ENCODE measurements around the gene NR2C2AP.

NR2C2AP gene

DNA sequence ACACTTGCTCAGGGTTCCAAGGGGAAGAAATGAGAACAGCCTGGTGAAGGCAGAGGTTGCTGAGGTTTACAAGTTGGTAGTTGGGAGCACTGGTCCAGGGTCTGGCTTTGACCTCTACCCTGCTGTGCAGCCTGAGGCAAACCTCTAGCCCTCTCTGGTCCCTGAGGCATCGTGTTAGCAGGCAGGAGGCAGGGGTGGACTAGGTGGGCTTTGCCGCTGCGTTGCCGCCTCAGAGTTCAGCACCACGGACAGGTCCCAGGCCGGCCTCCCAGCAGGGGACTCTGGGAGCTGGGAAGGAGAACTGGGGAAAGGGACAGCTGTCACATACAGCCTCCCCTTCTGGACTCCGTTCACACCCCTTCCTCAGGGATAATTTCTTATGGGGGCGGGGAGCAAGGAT, 11.7 kb upstream of the NR2C2AP start:
- peak; percentile 18 for DNase-seq (ENCODE audit: low read depth)

- DNase-seq (ENCODE audit: low read depth) = no peak
These were observed 10.9 kb upstream of the NR2C2AP start for GRCh38 chr19:19214159-19214490.

- no peak for DNase-seq (ENCODE audit: low read depth)
These were observed 10.4 kb upstream of the NR2C2AP start for GRCh38 chr19:19213426-19214158.

- DNase-seq (ENCODE audit: low read depth) = no peak
These were observed 9.7 kb upstream of the NR2C2AP start for GRCh38 chr19:19212916-19213315.

DNA sequence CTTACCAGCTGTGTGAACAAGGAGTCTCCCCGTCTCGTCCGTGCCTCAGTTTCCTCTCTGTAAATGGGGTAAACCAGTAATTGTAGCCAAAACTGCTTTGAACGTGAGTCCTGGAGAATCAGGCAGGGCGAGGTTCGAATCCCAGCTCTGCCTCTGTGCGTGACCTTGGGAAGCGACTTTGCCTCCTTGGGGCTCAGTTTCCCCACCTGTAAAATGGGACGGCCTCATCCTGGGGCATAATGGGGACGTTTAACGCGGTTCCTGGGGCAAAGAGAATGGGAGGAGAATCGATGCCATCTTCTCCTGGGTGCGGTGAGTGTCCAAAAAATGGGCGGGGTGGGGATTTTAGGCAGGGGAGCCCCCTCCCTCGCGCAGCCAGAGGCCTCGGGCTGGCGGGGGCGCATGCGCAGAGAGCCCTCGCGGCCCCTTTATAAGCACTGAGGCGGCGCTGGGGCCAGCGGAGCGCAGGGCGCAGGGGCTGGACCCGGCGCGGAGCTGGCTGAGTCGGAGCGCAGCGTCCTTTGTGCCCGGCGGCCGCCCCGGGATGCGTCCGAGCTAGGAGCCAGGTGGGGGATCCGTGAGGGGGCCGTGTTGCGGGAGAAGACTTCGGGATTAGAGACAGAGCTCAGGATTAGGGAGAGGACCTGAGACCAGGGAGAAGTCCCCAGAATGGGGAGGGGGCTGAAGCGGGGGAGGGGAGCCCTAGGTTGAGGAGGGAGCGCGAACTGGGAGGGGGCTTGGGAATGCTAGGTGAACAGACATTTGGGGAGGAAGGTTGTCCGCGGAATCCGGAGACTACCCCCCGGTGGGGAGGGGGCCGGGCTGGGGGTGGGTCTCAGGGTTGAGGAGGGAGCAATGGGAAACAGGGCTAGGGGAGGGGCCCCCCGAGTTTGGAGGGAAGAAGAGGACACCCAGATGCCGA, 8.5 kb upstream of the NR2C2AP start, which contains the start of gene NCAN:
TSS of gene NCAN (plus strand) at position 460 of the 922 bp plus-strand sequence. CDS start 4,996 bp downstream, outside the sequence.
- no peak for DNase-seq (ENCODE audit: low read depth)

- DNase-seq (ENCODE audit: low read depth) = no peak
These were observed 6.2 kb upstream of the NR2C2AP start for GRCh38 chr19:19209372-19209771.

DNA sequence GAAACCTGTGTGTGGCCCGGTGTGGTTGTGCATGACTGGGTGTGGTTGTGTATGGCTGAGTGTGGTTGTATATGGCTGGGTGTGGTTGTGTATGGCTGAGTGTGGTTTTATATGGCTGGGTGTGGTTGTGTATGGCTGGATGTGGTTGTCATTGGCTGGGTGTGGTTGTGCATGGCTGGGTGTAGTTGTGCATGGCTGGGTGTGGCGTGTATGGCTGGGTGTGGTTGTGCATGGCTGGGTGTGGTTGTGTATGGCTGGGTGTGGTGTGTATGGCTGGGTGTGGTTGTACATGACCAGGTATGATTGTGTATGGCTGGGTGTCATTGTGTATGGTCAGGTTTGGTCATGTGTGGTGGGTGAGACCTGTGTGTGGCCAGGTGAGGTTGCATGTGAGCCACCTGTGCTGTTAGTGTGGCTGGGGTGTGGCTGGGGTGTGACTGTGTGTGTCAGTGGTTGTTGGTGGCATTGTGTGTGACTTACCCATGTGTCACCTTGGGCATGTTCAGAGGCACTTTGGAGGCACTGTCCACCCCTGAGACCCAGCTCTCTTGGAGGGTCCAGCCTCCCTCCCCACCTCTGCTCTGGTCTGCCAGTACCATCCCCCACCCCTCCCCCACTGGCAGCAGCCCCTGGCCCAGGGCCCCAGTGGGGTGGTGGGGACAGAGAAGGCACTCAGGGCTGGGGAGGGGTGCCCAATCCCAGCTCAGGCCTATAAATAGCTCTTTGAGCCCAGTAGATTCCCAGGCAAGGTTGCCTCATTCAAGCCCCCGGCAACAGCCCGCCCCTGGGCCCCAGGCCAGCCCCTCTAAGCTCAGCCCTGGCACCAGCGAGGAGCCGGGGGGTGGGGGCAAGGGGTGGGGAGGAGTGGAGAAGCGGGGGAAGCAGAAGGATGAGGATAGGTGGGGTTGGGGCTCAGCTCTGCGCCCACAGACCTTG, 4.7 kb upstream of the NR2C2AP start:
- no peak for DNase-seq (ENCODE audit: low read depth)

DNA sequence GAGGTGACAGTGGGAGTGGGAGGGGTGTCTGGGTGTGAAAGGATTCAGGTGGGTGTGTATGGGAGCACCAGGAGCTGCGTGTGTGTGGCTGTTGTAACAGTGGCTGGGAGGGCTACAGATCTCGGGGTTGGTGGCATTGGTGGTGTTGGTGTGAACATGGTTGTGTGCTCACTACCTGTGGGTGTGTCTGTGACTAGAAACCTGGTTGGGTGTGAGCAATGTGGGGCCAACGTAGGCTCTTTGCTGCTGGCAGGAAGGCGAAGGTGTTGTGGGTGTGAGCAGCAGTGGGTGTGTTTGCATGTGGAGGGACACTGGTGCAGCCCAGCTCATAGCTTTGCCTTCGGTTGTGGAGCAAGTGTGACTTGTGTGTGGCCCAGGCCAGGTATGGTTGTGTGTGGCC, 3.7 kb upstream of the NR2C2AP start:
- no peak for DNase-seq (ENCODE audit: low read depth)

- no peak for DNase-seq (ENCODE audit: low read depth)
These were observed 2.5 kb upstream of the NR2C2AP start for GRCh38 chr19:19205416-19206410.

DNA sequence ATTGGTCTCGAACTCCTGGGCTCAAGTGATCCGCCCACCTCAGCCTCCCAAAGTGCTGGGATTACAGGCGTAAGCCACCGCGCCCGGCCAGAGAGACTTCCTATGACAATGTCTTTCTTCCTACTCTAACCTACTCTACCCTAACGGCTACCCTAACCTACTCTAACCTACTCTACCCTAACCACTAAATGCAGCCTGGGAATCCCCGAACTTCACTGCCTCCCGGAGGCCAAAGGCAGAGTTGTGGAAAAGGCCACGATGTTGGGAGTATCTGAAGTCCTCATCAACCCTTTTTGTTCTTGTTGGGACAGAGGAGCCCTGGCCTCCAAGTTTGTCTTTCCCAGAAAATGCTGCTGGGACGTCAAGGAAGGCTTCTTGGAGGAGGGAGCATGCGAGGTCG, 967 bp upstream of the NR2C2AP start:
- no peak for DNase-seq (ENCODE audit: low read depth)

- no peak for DNase-seq (ENCODE audit: low read depth)
These were observed 555 bp downstream of the NR2C2AP start for GRCh38 chr19:19202707-19203011.

DNA sequence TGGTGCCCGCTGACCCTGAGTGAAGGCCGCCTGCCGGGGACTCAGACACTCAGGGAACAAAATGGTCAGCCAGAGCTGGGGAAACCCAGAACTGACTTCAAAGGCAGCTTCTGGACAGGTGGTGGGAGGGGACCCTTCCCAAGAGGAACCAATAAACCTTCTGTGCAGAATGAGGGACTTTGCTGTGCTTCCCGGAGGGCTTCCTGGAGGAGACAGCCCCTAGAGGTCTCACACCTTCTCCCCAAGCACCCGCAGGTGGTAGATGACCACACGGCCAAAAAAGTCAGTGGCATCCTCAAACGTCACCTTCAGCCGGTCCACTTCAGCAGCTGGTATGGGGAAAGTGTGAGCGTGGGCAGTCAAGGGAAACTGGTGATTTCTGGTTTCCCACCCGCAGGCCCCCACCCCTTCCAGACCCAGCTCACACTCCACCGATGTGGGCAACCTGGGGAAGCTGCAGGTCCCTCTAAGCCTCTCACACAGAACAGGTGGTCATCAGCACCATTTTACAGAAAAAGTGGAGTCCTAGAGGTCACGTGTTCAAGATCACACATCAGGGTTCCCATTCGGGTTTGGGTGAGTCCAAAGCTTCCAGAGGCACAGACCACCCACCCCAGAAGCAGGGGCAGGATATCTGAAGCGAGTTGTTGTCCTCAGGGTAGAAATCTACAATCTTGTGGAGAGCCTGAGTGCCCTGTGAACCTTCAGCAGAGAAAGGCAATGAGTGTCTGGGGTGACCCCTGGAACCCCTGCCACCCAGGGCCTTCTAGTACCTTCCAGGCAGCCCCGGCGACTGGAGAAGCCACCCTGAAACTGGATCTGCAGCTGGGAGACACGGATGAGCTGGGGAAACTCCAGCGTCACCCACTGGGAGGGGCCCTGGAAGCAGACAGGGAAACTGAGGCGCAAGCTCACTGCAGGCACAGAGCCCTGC, 1.2 kb downstream of the NR2C2AP start:
- DNase-seq (ENCODE audit: low read depth) = no peak

DNA sequence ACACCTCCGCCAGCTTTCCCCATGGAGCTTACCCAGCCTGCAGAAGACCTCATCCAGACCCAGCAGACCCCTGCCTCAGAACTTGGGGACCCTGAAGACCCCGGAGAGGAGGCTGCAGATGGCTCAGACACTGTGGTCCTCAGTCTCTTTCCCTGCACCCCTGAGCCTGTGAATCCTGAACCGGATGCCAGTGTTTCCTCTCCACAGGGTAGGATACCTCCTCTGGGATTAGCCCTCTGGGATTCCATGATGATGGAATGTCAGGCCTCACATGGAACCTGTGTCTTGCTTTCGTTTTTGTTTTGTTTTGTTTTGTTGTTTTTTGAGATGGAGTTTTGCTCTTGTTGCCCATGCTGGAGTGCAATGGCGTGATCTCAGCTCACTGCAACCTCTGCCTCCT, 9.3 kb downstream of the NR2C2AP start:
- DNase-seq (ENCODE audit: low read depth) = no peak

- no peak for DNase-seq (ENCODE audit: low read depth)
These were observed 10.2 kb downstream of the NR2C2AP start for GRCh38 chr19:19192910-19193423.

DNA sequence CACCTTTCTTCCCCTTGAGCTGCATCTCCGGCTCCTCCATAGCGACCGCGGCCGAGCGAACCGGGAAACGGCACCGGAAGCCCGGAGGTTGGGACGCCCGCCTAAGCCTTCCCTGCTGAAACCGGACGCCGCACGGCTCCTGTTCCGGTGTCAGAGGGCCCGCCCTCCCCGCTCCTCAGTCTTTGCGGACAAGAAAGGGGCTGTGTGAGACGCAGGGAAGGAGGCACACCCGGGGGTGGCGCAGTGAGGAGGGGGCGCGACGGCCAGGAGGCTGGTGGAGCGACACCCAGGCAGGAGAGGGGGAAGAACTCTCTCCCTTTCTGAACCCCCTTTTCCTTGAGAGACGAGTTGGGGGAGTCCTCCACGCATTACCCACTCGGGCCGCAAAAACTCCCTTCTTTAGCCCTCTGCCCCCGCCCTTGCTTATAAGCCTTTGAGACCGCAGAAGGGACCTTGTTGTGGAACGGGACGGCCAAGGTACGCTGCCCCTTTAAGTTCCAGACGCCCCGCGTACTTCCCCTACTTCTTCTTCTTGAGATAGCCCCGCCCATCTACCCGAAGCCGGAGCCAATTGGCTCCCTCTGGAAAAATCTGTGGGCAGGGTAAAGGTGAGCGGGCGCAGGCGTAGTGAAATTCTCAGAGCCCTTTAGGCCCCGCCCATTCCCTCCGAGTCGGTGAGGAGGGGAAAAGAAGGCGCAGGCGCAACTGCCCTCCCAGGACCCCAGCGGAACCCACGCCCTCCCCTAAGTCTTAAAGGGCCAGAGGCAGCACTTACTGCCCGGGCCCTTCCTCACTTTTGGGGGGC, 10.9 kb downstream of the NR2C2AP start, which contains the start of the genes BORCS8 and RFXANK:
TSS of gene BORCS8 (minus strand) at position 75 of the 805 bp plus-strand sequence. CDS start at position 40, 35 bp downstream.
TSS of gene RFXANK (plus strand) at position 181 of the 805 bp plus-strand sequence. CDS start 1,689 bp downstream, outside the sequence.
- peak; percentile 98 for DNase-seq (ENCODE audit: low read depth)

GRCh38 chr19:19191768-19192077, 11.5 kb downstream of the NR2C2AP start:
- no peak for DNase-seq (ENCODE audit: low read depth)

- DNase-seq (ENCODE audit: low read depth) = no peak
These were observed 16.5 kb downstream of the NR2C2AP start for GRCh38 chr19:19186742-19187141.

GRCh38 chr19:19185853-19186740, 17.1 kb downstream of the NR2C2AP start:
- DNase-seq (ENCODE audit: low read depth) = no peak

All from fibroblast of gingiva (primary cell).